GM12878 (cell line): Measurements from ENCODE around the gene NEGR1. TPM values are rescaled to one million over a fixed set of nuclear protein-coding genes. Genes with fewer than 3 reads are reported as not detected.

Experiments
- ATAC-seq: fragments of 200-7000 bp; cut with Tn5 transposase; 3 replicates; pipeline ENCODE4 v1.9.1; 2020; ENCODE audit warnings: mild to moderate bottlenecking, moderate library complexity
- BruUV-seq: library from RNA; stranded (reverse); fragments of 400-500 nt; replicated peaks from 2 replicates; lab custom pipeline; 2021; lab: Mats Ljungman, UMichigan
- CTCF ChIA-PET: fragments of 300-600 bp; sonication (Branson Sonifier 250); formaldehyde crosslinking; extraction: SDS; loops from one replicate; lab custom pipeline; 2021; ENCODE audit warnings: inconsistent platforms; lab: Yijun Ruan, JAX
- POLR2A ChIA-PET: fragments of 350-600 bp; formaldehyde crosslinking; extraction: SDS; loops from one replicate; lab custom pipeline; 2021; ENCODE audit warnings: inconsistent platforms; lab: Charles Lee
- RAD21 ChIA-PET: fragments of 300-600 bp; sonication (Branson Sonifier 250); formaldehyde crosslinking; loops from one replicate; lab custom pipeline; 2023; ENCODE audit warnings: antibody characterized with exemption; ENCODE audit not compliant: unreplicated experiment; lab: Charles Lee
- SMC1A ChIA-PET: fragments of 300-600 bp; sonication (Branson Sonifier 250); formaldehyde crosslinking; loops from one replicate; lab custom pipeline; 2023; ENCODE audit not compliant: unreplicated experiment, uncharacterized antibody; lab: Charles Lee
- DNase-seq: peaks from one replicate; pipeline ENCODE4 v3.0.0-alpha.2; 2011; ENCODE audit warnings: low read depth, low spot score
- FAIRE-seq: peaks from 3 replicates; lab custom pipeline; 2011; peaks lifted over from hg19 to GRCh38; lab: Jason Lieb, UNC
- H2AFZ ChIP-seq: 2 replicates; pipeline ENCODE4 v1.6.0; 2011; ENCODE audit warnings: low read depth, low read length, control low read depth; ENCODE audit not compliant: control insufficient read depth
- H3K27ac ChIP-seq: 2 replicates; pipeline ENCODE4 v1.5.1; 2011; ENCODE audit warnings: control low read depth; ENCODE audit not compliant: control insufficient read depth, insufficient read depth
- H3K27me3 ChIP-seq, 2 experiments: replicated peaks in 1 of 2; 2 replicates each; pipeline versions ENCODE4 v1.6.0 to v1.6.1; 2011; ENCODE audit warnings: low read length in 1 of 2; ENCODE audit not compliant: control insufficient read depth in 2 of 2, insufficient read depth in 2 of 2
- H3K36me3 ChIP-seq, 2 experiments: 2 replicates each; pipeline ENCODE4 v1.5.1; 2011; ENCODE audit warnings: low read length in 1 of 2; ENCODE audit not compliant: control insufficient read depth in 2 of 2, insufficient read depth in 2 of 2
- H3K4me1 ChIP-seq: 2 replicates; pipeline ENCODE4 v1.6.1; 2011; ENCODE audit warnings: mild to moderate bottlenecking, low read length, moderate library complexity, mixed read lengths; ENCODE audit not compliant: control insufficient read depth, insufficient read depth
- H3K4me2 ChIP-seq: 2 replicates; pipeline ENCODE4 v1.6.0; 2011; ENCODE audit warnings: control low read depth; ENCODE audit not compliant: control insufficient read depth, insufficient read depth
- H3K4me3 ChIP-seq: fragments of 200-600 bp; sonication (generic); 2 replicates; pipeline ENCODE4 v1.5.1; 2016
- H3K79me2 ChIP-seq: 2 replicates; pipeline ENCODE4 v1.6.0; 2011; ENCODE audit warnings: low read length; ENCODE audit not compliant: control insufficient read depth, insufficient read depth
- H3K9ac ChIP-seq: 2 replicates; pipeline ENCODE4 v1.8.0; 2011; ENCODE audit warnings: low read length, control low read depth, mixed read lengths; ENCODE audit not compliant: control insufficient read depth, insufficient read depth
- H3K9me3 ChIP-seq: replicated peaks from 3 replicates; pipeline ENCODE4 v1.5.1; 2011; ENCODE audit warnings: mild to moderate bottlenecking, low read length; ENCODE audit not compliant: control insufficient read depth, insufficient read depth
- H4K20me1 ChIP-seq: 2 replicates; pipeline ENCODE4 v1.6.0; 2011; ENCODE audit not compliant: control insufficient read depth, insufficient read depth
- EED ChIP-seq: sonication (generic); IDR thresholded peaks from 2 replicates; pipeline ENCODE4 v1.6.1; 2016; ENCODE audit warnings: antibody characterized with exemption, low read depth
- EZH2 ChIP-seq: IDR thresholded peaks from 2 replicates; pipeline ENCODE4 v1.6.1; 2012; ENCODE audit warnings: low read depth, mild to moderate bottlenecking, control low read depth, inconsistent platforms, low read length, borderline replicate concordance; ENCODE audit not compliant: control insufficient read depth
- HCFC1 ChIP-seq: fragments of 150-350 bp; IDR thresholded peaks from 2 replicates; pipeline ENCODE4 v1.6.1; 2014; ENCODE audit warnings: low read length
- HDGF ChIP-seq: fragments of 450-650 bp; IDR thresholded peaks from 2 replicates; pipeline ENCODE4 v1.6.1; 2016; ENCODE audit warnings: antibody characterized with exemption
- KLF5 ChIP-seq: fragments of 450-650 bp; IDR thresholded peaks from 2 replicates; pipeline ENCODE4 v1.6.1; 2014; ENCODE audit warnings: mild to moderate bottlenecking; ENCODE audit not compliant: partially characterized antibody
- LARP7 ChIP-seq: fragments of 450-650 bp; IDR thresholded peaks from 2 replicates; pipeline ENCODE4 v1.6.1; 2017; ENCODE audit warnings: mild to moderate bottlenecking
- MYB ChIP-seq: fragments of 150-350 bp; IDR thresholded peaks from 2 replicates; pipeline ENCODE4 v1.6.1; 2014; ENCODE audit warnings: mild to moderate bottlenecking, low read depth, low read length, borderline replicate concordance
- MYC ChIP-seq: IDR thresholded peaks from 2 replicates; pipeline ENCODE4 v1.6.1; 2011; ENCODE audit warnings: mild to moderate bottlenecking, low read length, moderate library complexity, inconsistent platforms; ENCODE audit not compliant: insufficient read depth, insufficient replicate concordance, insufficient read length, severe bottlenecking
- NFYA ChIP-seq: IDR thresholded peaks from 2 replicates; pipeline ENCODE4 v1.6.1; 2011; ENCODE audit warnings: low read depth, mild to moderate bottlenecking, low read length, improper control_type of control experiment, borderline replicate concordance
- RAD51 ChIP-seq: fragments of 450-650 bp; IDR thresholded peaks from 2 replicates; pipeline ENCODE4 v1.6.1; 2016; ENCODE audit warnings: moderate library complexity, mild to moderate bottlenecking, inconsistent platforms
- SIN3A ChIP-seq: IDR thresholded peaks from 2 replicates; pipeline ENCODE4 v1.6.1; 2012; ENCODE audit warnings: low read depth, low read length, improper control_type of control experiment
- SIX5 ChIP-seq: IDR thresholded peaks from 2 replicates; pipeline ENCODE4 v1.6.1; 2011; ENCODE audit warnings: mild to moderate bottlenecking, low read depth, low read length, moderate library complexity; ENCODE audit not compliant: severe bottlenecking
- TCF7 ChIP-seq: IDR thresholded peaks from 2 replicates; pipeline ENCODE4 v1.6.1; 2014; ENCODE audit warnings: antibody characterized with exemption, borderline replicate concordance
- ZNF217 ChIP-seq: fragments of 450-650 bp; IDR thresholded peaks from 2 replicates; pipeline ENCODE4 v1.6.1; 2017; ENCODE audit warnings: antibody characterized with exemption, mild to moderate bottlenecking
- ZNF24 ChIP-seq: fragments of 450-650 bp; IDR thresholded peaks from 2 replicates; pipeline ENCODE4 v1.6.1; 2017; ENCODE audit warnings: antibody characterized with exemption, mild to moderate bottlenecking
- ZNF274 ChIP-seq: IDR thresholded peaks from one replicate; pipeline ENCODE4 v1.8.0; 2011; ENCODE audit not compliant: insufficient read length, insufficient read depth
- ZNF622 ChIP-seq: fragments of 450-650 bp; IDR thresholded peaks from 2 replicates; pipeline ENCODE4 v1.6.1; 2017; ENCODE audit warnings: mild to moderate bottlenecking, inconsistent platforms
- in situ Hi-C: fragments of 300-500 bp; cut with MboI; formaldehyde crosslinking; loops from 9 replicates; pipeline ENCODE4 v1.14.3; 2018; ENCODE audit warnings: mixed read lengths
- intact Hi-C: fragments of 100-400 bp; cut with micrococcal nuclease; formaldehyde crosslinking; loops from one replicate; pipeline ENCODE4 v1.14.2; 2022; ENCODE audit not compliant: unreplicated experiment
- polyA plus RNA-seq, 11 experiments: library from polyadenylated mRNA; depleted of rRNA in 4 of 11; unstranded in 6 of 11; stranded (reverse) in 5 of 11; fragments of >200 nt; fragmentation: Nextera tagmentation in 4 of 11; fragmentation: Illumina TruSeq in 1 of 11; extraction: Ambion mirVana in 4 of 11; extraction: Trizol in 1 of 11; gene quantifications; 1 replicate in 1 of 11; 2 replicates in 10 of 11; pipeline versions ENCODE4 v1.2.1 to v1.2.3, GENCODE V29; 2011 to 2016; ENCODE audit warnings: inconsistent platforms in 2 of 11, missing spikeins in 2 of 11, low read depth in 1 of 11
- total RNA-seq, 4 experiments: library from RNA; depleted of rRNA in 3 of 4; stranded (reverse); fragments of >200 nt in 3 of 4; fragmentation: Illumina TruSeq in 1 of 4; extraction: Trizol in 1 of 4; gene quantifications; 2 replicates each; pipeline versions ENCODE4 v1.2.1 to v1.2.3, GENCODE V29; 2013 to 2021
- TF ChIP-seq, protein P1 (sequence below): fragments of 450-650 bp; IDR thresholded peaks from 2 replicates; pipeline ENCODE4 v1.6.1; 2016; ENCODE audit warnings: mild to moderate bottlenecking

The NEGR1 gene
- total and polyA plus RNA-seq, 10 of the 15 experiments (the other 5 are each of a cell fraction or from before 2014, with no cell fraction given): under 0.01 to 0.03 (median 0.01) TPM; not detected in 7

DNA sequence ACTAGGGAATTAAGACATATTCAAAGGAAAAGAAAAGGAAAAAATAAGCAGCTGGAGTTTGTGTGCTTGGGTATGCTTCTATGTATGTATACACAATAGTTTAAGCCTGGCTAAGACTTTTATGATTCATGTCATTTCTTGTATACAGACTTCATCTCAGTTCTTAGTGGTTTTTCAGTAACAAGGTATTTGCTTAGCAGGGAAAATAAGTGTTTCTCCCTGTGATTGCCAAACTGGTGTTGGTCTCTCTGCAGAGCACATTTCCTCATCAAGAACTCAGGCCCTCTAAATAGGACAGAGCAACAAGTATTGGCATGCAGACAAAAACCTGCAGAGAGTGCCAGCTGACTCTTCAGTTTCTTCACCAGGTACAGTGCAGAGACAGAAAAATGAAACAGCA, 717.1 kb downstream of the NEGR1 start:
- TF ChIP-seq HDGF (no peak), SIN3A (no peak), KLF5 (no peak), ZNF217 (no peak), HCFC1 (no peak), MYC (no peak), RAD51 (no peak), TCF7 (no peak), LARP7 (no peak), EZH2 (no peak), NFYA (no peak), ZNF24 (no peak), SIX5 (no peak), ZNF274 (no peak), MYB (no peak), ZNF622 (no peak), EED (no peak)
- TF ChIP-seq, protein P1, sequence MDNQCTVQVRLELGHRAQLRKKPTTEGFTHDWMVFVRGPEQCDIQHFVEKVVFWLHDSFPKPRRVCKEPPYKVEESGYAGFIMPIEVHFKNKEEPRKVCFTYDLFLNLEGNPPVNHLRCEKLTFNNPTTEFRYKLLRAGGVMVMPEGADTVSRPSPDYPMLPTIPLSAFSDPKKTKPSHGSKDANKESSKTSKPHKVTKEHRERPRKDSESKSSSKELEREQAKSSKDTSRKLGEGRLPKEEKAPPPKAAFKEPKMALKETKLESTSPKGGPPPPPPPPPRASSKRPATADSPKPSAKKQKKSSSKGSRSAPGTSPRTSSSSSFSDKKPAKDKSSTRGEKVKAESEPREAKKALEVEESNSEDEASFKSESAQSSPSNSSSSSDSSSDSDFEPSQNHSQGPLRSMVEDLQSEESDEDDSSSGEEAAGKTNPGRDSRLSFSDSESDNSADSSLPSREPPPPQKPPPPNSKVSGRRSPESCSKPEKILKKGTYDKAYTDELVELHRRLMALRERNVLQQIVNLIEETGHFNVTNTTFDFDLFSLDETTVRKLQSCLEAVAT: no peak
- no peak overlapping the region for H2AFZ ChIP-seq
- no peak overlapping the region for H3K4me2 ChIP-seq
- H3K9ac ChIP-seq: no peak overlapping the region
- ChIA-PET SMC1A (no interaction called here), RAD21 (no interaction called here), CTCF (no interaction called here), POLR2A (no interaction called here)
- no peaks in the 10 kb centered on the region for H3K36me3 ChIP-seq
- no peak for ATAC-seq
- H4K20me1 ChIP-seq: no peaks in the 10 kb centered on the region
- in situ Hi-C loops (no loop called here), intact Hi-C loops (no loop called here)
- no peaks in the 10 kb centered on the region for H3K79me2 ChIP-seq
- H3K27ac ChIP-seq: no peak overlapping the region
- H3K27me3 ChIP-seq: no peaks in the 10 kb centered on the region
- DNase-seq: no peak
- no TSS peak for BruUV-seq
- no peaks in the 10 kb centered on the region for H3K9me3 ChIP-seq
- FAIRE-seq: no peak
- no peaks in the 10 kb centered on the region for H3K4me1 ChIP-seq
- H3K4me3 ChIP-seq: no peak overlapping the region
